ENCODE data around the gene S100A9. TPM values are rescaled to one million over a fixed set of nuclear protein-coding genes. Genes with fewer than 3 reads are reported as not detected.
"Not testable (repeated sequence)": the region's sequence is repeated elsewhere in the genome, so short reads cannot be mapped to it uniquely, and the experiment has no call there.

The S100A9 gene
- total RNA-seq, 1 experiment from 2014 or later, result 559 TPM

DNA sequence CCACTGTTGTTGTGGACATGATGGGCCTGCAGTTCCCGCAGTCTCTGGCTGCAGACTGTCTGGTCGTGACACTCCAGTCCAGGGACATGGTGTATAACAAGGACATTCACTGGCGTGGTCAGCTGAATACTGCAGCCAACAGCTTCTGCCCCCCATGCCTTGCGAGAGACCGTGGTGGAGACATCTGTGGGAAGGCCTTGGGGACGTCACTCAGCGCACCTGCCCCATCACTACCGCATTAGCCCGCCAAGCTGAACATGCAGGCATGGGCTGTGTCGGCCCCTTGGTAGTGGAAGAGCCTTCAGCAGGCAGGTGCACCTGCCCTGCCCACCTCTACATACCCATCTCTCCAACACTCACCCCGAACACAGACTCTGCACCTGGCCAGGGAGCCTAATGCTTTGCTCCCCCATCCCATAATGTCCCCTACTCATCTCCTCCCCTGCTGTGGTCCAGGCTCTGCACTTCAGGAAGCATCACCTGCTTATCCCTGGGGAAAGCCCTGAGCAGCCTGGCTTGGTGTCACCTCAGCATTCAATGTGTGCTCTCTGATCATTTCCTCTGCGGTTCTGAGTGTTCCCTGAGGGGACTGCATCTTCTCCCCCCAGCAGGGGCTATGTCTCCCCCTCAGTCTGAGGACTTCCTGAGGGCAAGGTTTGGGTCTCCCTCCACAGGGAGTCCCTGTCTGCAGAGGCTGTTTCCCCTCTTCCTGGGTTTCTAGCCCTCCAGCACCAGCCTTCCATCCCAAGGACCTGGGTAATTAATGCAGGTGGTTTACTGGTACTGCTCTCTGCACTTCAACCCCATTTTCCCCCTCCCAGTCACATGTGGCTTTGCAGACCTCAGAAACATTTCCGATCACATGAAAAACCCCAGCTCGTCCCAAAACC is 12.2 kb upstream of the S100A9 start:
- H3K4me1 ChIP-seq (ENCODE audit: insufficient read depth, low read length), result no peaks in the 10 kb centered on the region
- H2AFZ ChIP-seq (ENCODE audit: low read length), result no peak overlapping the region
- BruUV-seq (replicated peaks), result no TSS peak
- POLR2A ChIA-PET (ENCODE audit: unreplicated experiment), result no interaction called here
- H3K27ac ChIP-seq (ENCODE audit: low read length), result no peak overlapping the region
- DNase-seq, result no peak
- TF ChIP-seq EZH2 (IDR thresholded peaks at IDR 0.05; ENCODE audit: low read length, unreplicated experiment), result no peak
- TF ChIP-seq EZH2phosphoT487 (IDR thresholded peaks at IDR 0.05; ENCODE audit: borderline replicate concordance, low read length), result no peak
- no peak for TF ChIP-seq CTCF (conservative IDR thresholded peaks at IDR 0.05; ENCODE audit: low read depth, low read length)
- H3K27me3 ChIP-seq (ENCODE audit: low read length), result peaks cover 97% of the 10 kb centered on the region
- H3K9me3 ChIP-seq (ENCODE audit: low read length), result no peaks in the 10 kb centered on the region
- intact Hi-C loops (cut with micrococcal nuclease), result no loop called here
- no peaks in the 10 kb centered on the region for H4K20me1 ChIP-seq (ENCODE audit: low read length)
- no peak for ATAC-seq
- no peak overlapping the region for H3K4me3 ChIP-seq (ENCODE audit: low read length)
- H3F3A ChIP-seq (ENCODE audit: low read length, unreplicated experiment), result no peaks in the 10 kb centered on the region
- CTCF ChIA-PET, result no interaction called here
- H3K9me2 ChIP-seq (replicated peaks; ENCODE audit: low read length), result no peaks in the 10 kb centered on the region
- no peak overlapping the region for H3K4me2 ChIP-seq (ENCODE audit: low read length)
- H3K9ac ChIP-seq (ENCODE audit: low read length), result no peak overlapping the region
- no peaks in the 10 kb centered on the region for H3K79me2 ChIP-seq (ENCODE audit: low read length)
- H3K36me3 ChIP-seq (ENCODE audit: low read depth, low read length), result no peaks in the 10 kb centered on the region

- no peaks in the 10 kb centered on the region for H3K9me3 ChIP-seq (ENCODE audit: low read length)
- H2AFZ ChIP-seq (ENCODE audit: low read length), result no peak overlapping the region
- no peak overlapping the region for H3K27ac ChIP-seq (ENCODE audit: low read length)
- H3K36me3 ChIP-seq (ENCODE audit: low read depth, low read length), result no peaks in the 10 kb centered on the region
- H4K20me1 ChIP-seq (ENCODE audit: low read length), result no peaks in the 10 kb centered on the region
- TF ChIP-seq EZH2 (IDR thresholded peaks at IDR 0.05; ENCODE audit: low read length, unreplicated experiment), result no peak
- no peak for TF ChIP-seq EZH2phosphoT487 (IDR thresholded peaks at IDR 0.05; ENCODE audit: borderline replicate concordance, low read length)
- TF ChIP-seq CTCF (conservative IDR thresholded peaks at IDR 0.05; ENCODE audit: low read depth, low read length), result no peak
- CTCF ChIA-PET, result no interaction called here
- no peak overlapping the region for H3K4me2 ChIP-seq (ENCODE audit: low read length)
- no TSS peak for BruUV-seq (replicated peaks)
- no peak overlapping the region for H3K4me3 ChIP-seq (ENCODE audit: low read length)
- peaks cover 96% of the 10 kb centered on the region for H3K27me3 ChIP-seq (ENCODE audit: low read length)
- no peak for ATAC-seq
- no peaks in the 10 kb centered on the region for H3F3A ChIP-seq (ENCODE audit: low read length, unreplicated experiment)
- no peaks in the 10 kb centered on the region for H3K4me1 ChIP-seq (ENCODE audit: insufficient read depth, low read length)
- DNase-seq, result no peak
- POLR2A ChIA-PET (ENCODE audit: unreplicated experiment), result no interaction called here
- no peaks in the 10 kb centered on the region for H3K9me2 ChIP-seq (replicated peaks; ENCODE audit: low read length)
- no peaks in the 10 kb centered on the region for H3K79me2 ChIP-seq (ENCODE audit: low read length)
- intact Hi-C loops (cut with micrococcal nuclease), result no loop called here
- no peak overlapping the region for H3K9ac ChIP-seq (ENCODE audit: low read length)
These were observed 11.5 kb upstream of the S100A9 start for GRCh38 chr1:153346077-153346723.

DNA sequence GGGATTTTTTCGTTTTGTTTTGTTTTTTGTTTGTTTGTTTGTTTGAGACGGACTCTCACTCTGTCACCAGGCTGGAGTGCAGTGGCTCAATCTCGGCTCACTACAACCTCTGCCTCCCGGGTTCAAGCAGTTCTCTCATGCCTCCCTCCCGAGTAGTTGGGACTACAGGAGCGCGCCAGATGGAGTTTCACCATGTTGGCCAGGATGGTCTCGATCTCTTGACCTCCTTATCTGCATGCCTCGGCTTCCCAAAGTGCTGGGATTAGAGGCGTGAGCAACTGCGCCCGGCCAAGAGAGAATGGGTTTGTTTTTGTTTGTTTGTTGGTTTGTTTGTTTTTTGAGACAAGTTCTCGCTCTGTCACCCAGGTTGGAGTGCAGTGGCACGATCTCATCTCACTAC is 10.6 kb upstream of the S100A9 start:
- H2AFZ ChIP-seq (ENCODE audit: low read length); H3K9me2 ChIP-seq (replicated peaks; ENCODE audit: low read length); POLR2A ChIA-PET (ENCODE audit: unreplicated experiment); DNase-seq; H3K27ac ChIP-seq (ENCODE audit: low read length); CTCF ChIA-PET; ATAC-seq; H3K4me2 ChIP-seq (ENCODE audit: low read length); H3F3A ChIP-seq (ENCODE audit: low read length, unreplicated experiment); H3K4me1 ChIP-seq (ENCODE audit: insufficient read depth, low read length); H3K36me3 ChIP-seq (ENCODE audit: low read depth, low read length); H3K9me3 ChIP-seq (ENCODE audit: low read length); H4K20me1 ChIP-seq (ENCODE audit: low read length); H3K9ac ChIP-seq (ENCODE audit: low read length); intact Hi-C loops (cut with micrococcal nuclease); H3K79me2 ChIP-seq (ENCODE audit: low read length); H3K4me3 ChIP-seq (ENCODE audit: low read length); BruUV-seq (replicated peaks): not testable (repeated sequence)
- peaks cover 94% of the 10 kb centered on the region for H3K27me3 ChIP-seq (ENCODE audit: low read length)
